IPS DF 4.7 (cell line): ENCODE results near the gene GPC6.

Source experiments
- DNase-seq: peaks from one replicate; pipeline ENCODE4 v3.0.0-alpha.2; 2013; ENCODE audit warnings: low spot score; ENCODE audit errors: extremely low read depth

GPC6 gene

DNA sequence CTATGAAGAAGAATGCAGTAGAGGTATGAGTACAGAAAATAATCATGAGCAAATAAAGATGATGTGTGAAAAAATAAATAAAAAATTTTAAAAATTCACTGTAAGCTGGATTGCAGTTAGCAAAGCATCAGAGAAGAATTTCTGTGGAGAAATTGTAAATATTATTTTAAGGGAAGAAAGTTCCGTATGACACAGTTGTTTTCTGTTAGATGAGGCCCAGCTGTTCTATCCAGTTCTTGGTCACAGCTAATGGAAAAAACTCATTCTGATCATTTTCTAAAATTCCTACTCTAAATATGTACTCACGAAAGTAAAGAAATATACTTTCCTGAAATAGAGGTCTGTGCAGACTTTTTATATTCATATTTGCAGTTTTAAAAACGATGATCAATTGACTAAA, 674.1 kb downstream of the GPC6 start:
- DNase-seq, result no peak

GRCh38 chr13:93903909-93904308, 677.3 kb downstream of the GPC6 start:
- DNase-seq, result no peak

DNA sequence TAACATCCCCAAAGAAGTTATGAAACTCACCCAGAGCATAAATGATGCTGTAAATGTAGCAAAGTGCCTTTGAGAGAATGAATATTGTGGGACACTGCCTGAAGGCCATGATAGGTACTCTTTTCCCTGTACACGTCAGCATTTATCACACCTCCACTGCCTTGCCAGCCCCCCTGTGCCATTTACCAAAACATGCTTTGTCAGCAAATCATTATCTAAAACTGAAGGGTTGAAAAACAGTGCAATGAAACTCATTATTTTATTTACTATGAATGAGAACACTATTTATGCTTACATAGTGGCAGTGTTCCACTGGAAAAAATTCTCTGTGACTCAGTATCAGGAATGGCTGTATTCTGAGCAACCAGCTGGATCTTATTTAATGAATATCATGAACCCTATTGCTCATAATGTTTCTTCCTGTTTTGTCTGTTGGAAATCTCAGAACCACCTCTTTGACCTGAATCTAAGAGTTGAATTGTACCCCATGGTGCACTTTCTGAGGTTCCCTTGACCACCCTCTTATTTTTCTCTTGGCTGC, 688.7 kb downstream of the GPC6 start:
- no peak for DNase-seq

DNA sequence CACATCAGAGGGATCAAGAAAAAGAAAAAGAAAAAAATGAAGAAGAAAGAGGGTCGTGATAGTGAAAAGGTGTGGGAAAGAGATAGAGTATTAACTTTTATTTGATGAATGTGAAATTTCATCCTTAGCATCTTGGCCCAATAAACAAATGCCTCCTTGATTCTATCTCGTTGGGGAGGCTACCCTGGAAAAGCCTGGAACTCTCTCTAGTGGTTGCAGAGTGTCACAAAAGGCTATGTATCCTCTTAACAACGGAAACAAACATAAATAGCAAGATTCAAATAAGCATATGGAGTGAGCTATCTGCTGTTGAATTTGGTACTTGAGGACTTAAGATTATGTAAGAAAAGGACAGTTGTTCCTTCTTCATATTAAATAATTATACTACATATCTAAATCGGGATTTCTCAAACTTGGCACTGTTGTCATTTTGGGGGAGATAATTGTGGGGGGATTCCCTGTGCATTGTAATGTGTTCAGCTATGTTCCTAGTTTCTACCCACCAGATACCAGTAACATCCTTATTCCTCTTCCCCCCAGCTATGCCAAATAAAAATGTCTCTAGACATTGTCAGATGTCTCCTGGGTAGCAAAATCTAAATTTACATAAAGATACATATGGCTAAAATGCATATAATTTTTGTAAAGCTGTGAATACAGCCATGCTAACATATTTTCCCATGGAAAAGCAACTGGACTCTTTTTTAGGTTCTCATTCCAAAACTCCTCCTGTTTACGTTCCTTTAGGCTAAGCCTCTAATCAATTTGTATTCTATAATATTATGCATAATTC, 695.7 kb downstream of the GPC6 start:
- DNase-seq, result no peak

DNA sequence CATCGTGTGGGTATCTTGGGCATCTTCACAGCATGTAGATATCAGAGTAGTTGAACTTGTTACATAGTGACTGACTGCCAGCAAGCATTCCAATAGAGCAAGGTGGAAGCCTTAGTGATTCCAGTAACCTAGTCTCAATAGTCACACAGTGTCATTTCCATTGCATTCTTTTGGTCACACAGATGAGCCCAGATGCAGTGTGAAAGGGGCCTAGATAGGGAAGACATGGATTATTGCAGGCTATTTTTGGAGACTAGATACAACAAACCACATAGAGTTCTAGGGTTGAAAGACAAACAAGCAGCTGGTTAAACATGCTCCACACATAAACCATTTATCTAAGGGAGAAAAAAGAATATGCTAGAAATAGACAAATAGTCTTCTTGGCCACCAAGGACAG, 699.4 kb downstream of the GPC6 start:
- no peak for DNase-seq

DNA sequence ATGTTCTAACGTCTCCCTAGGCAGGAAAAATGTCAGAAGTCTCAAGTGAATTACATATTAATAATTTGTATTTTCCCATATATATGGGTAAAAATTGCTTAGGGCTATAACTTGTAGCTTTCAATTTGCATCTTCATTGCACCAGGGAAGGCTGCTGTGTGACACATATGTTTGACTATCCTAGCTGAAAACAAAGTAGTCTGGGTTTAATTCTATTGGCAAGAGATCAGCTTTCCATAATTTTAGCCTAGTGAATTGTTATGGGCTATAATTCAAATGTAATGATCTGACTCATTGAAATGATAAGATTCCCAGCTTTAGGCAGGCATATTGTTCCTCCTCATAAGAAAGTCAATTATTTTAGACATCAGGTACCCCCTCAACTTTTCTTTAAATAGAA, 699.8 kb downstream of the GPC6 start:
- DNase-seq, result no peak

- DNase-seq, result no peak
Observed at GRCh38 chr13:93927431-93927830, 700.8 kb downstream of the GPC6 start.

GRCh38 chr13:93932901-93933300, 706.3 kb downstream of the GPC6 start:
- no peak for DNase-seq

DNA sequence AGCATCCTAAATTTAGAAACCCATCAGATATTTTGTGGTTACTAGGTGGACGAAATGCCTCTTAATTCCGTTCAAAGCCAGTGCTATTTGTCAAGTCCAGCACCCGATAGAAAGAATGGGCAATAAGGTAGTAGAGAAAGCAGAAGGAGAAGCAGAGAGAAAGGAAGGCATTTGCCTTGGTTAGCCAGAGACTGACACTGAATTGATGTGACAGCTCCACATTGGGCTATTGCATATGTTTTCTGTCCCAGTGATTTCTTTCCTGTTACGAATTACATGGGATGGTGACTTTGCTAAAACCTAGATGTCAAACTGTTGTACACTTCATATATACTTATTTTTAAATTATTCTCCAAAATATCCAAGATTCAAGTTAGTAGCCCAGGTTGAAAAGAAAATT, 710.3 kb downstream of the GPC6 start:
- DNase-seq, result no peak

GRCh38 chr13:93941444-93941843, 714.8 kb downstream of the GPC6 start:
- DNase-seq, result no peak

DNA sequence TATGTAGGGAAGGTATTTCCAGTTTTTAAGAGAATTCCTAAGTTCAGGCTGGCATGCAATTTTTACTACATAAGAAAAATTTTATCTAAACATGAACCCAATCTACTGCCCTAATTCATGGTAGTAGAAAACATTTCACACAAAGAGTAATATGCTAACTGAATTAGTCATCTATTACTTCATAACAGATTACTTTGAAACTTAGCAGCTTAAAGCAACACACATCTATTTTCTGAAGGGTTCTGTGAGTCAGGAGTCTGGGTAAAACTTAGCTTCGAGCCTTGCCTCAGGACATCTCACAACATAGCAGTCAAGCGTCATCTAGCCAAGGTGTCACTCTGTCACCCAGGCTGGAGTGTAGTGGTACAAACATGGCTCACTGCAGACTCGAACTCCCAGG, 715.4 kb downstream of the GPC6 start:
- no peak for DNase-seq

DNA sequence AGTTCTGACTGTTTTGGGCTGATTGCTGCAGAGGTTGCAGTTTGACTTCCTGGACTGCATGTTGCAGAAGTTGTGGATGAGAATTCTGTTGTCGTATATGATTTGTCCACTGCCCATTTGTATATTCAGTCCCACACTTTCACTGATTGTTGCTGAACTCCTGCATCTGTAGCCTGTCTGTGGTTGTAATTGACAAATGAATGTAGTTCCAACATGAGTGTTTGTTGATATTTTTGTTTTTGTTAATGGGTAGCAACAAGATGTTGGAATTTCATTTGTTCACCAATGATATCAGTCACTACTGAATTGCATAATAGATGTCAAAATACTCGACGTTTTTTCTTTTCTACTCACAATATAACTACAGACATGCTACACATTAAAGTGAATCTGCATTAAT, 719.0 kb downstream of the GPC6 start:
- no peak for DNase-seq

DNA sequence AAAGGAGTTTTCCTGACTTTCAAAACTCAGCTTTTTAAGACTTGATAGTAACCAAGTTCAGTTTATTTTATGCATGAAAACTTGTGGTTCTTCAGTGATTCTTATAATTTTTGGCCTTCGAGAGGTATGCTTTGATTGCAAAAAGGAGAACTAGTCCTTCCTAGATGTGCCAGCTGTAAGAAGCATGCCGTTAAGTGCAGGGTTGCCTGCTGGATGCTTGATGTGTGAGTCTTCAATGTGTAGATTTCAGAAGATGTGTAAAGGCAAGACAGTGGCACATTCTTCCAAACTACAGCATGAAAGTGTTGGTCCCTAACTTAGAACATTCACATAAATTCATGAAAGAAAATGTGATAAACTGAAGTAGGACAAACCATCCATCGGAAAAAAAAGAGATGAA, 720.4 kb downstream of the GPC6 start:
- DNase-seq, result no peak

DNA sequence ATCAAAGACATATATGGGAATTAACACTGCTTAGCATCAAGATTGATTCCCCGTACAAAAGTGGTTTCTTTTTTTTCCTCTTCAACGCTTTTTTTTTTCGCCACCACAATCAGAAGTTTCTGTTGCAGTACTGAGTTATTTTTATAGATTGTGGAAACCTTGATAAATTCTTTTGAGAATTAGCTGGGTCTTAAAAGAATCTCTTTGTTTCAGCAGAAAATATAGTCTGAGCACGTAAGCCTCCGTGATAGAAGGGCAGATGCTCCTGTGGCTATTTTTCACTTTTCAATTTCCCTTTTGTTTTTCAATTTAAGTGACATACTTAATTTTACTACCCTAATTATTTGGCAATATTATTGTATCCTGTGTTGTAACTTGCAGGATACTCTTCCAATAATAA, 721.0 kb downstream of the GPC6 start:
- DNase-seq, result no peak

DNA sequence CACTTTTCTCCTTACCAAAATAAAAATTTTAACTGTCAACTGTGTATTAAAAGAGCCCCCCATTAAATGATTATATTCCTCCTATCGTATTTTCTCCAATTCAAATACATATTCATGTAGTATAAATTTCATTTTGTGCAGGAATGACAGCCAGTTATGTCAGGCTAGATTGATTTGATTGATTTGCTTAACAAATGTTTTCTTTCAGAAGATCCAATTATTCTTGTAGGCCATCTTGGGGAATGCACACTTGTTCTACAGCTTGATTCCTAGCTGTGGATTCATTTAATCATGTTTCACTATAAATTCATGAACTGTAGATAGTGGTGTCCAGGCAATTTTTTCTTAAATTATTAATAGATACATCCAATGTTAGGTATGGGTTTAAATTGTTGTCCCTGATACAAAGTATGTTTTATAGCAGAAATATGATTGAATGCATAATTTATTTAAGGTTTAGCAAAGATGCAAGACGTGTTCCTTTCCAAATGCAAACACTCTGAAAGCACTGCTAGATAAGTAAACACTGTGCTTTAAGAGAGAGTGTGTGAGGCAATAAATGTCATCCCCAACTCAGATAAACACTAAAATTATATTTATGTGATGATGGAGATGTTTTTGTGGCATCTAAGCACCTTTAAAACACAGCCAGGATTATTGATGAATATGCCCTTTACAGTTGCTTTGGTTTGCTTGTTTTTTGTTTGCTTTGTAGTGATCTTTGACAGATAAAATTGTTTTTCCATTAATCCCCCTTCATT, 721.7 kb downstream of the GPC6 start:
- no peak for DNase-seq

- no peak for DNase-seq
Observed at GRCh38 chr13:93951108-93951507, 724.5 kb downstream of the GPC6 start.

- no peak for DNase-seq
Observed at GRCh38 chr13:93951951-93952350, 725.3 kb downstream of the GPC6 start.

- DNase-seq, result no peak
Observed at GRCh38 chr13:93953841-93954240, 727.2 kb downstream of the GPC6 start.

- no peak for DNase-seq
Observed at GRCh38 chr13:93955904-93956303, 729.3 kb downstream of the GPC6 start.

DNA sequence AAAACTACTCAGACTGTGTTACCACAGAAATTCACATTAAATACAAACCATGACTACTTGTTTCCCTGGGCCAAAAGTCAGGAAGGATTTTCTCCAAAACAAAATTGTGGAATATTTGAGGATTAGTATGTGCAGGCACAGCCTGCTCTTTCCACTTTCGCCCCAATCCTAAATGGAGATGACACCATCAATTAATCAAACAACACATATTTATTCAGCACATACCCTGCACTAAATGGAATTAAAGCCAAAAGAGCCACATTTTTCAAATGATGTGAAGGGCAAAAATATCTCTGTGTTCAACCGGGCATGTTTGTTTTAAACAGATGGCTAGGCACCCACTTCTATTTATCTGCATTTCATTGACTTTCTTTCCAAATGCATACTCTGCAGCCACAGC, 729.8 kb downstream of the GPC6 start:
- DNase-seq, result no peak

DNA sequence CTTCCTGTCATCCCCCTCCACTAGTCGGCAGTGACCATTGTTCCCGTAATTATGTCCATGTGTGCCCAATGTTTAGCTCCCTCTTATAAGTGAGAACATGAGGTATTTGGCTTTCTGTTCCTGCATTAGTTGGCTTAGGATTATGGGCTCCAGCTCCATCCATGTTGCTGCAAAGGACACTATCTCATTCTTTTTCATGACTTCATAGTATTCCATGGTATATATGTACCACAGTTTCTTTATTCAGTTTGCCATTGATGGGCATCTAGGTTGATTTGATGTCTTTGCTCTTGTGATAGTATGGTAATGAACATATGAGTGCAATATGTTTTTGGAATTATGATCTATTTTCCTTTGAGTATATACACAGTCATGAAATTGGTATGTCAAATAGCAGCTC, 730.8 kb downstream of the GPC6 start:
- DNase-seq, result no peak

- DNase-seq, result no peak
Observed at GRCh38 chr13:93959796-93960533, 733.4 kb downstream of the GPC6 start.
